Esophagus squamous epithelium (tissue), 4 donors: ENCODE results near the gene APBB3.

Experiments used
- CTCF ChIP-seq, 6 experiments: fragments of 450-650 bp in 4 of 6; fragments of 200-600 bp in 2 of 6; sonication (generic) in 2 of 6; IDR thresholded peaks; one replicate each; pipeline ENCODE4 v1.5.1; 2016 to 2019; ENCODE audit warnings: antibody characterized with exemption in 6 of 6, mild to moderate bottlenecking in 4 of 6, moderate library complexity in 4 of 6
- POLR2A ChIP-seq, 4 donors: fragments of 450-650 bp; IDR thresholded peaks; one replicate each; pipeline ENCODE4 v1.6.1; 2017; ENCODE audit warnings: antibody characterized with exemption in 4 of 4, mild to moderate bottlenecking in 4 of 4, moderate library complexity in 3 of 4

DNA sequence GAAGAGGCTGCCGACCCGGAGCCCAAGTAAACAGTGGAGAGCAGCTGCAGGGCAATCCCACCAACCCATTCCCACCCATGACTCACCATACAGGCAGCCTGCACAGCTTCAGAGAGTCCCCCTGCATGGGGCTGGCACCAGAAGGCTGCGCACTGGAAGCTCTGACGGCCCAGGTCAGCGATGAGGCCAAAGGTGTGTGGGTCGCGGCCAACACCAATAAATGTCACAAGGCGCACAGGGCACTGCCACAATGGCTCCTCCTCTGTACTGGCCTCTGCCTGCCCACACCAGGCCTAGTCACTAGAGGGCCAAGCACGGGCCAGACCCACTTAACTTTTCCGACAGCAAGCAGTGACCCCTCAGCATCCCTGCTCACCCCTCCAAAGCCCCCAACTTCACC lies 4.2 kb downstream of the APBB3 start:
- TF ChIP-seq CTCF (IDR thresholded peaks at IDR 0.05) (no peak), POLR2A (IDR thresholded peaks at IDR 0.05) (no peak)
